Keratinocyte (primary cell): ENCODE measurements around the gene ACSS1. TPM values are rescaled to one million over a fixed set of nuclear protein-coding genes. Genes with fewer than 3 reads are reported as not detected.
A peak's percentile ranks its signal among the peaks of the same experiment; 100 is the strongest.

Experiments used
- DNase-seq: peaks from one replicate; pipeline ENCODE4 v3.0.0-alpha.2; 2011; ENCODE audit warnings: low read depth, missing footprints, low spot score
- FAIRE-seq: peaks from 2 replicates; lab custom pipeline; 2011; peaks lifted over from hg19 to GRCh38; lab: Jason Lieb, UNC
- H2AFZ ChIP-seq: 2 replicates; pipeline ENCODE4 v1.6.0; 2012; ENCODE audit warnings: low read length, control low read depth, inconsistent platforms; ENCODE audit not compliant: control insufficient read depth
- H3K27ac ChIP-seq: 2 replicates; pipeline ENCODE4 v1.5.1; 2011; ENCODE audit warnings: low read length; ENCODE audit not compliant: control insufficient read depth, insufficient read depth
- H3K27me3 ChIP-seq: 3 replicates; pipeline ENCODE4 v1.6.0; 2011; ENCODE audit warnings: low read length; ENCODE audit not compliant: control insufficient read depth, insufficient read depth; ENCODE audit errors: extremely low read depth
- H3K36me3 ChIP-seq, 2 experiments: 2 replicates in 1 of 2; 3 replicates in 1 of 2; pipeline ENCODE4 v1.5.1; 2011; ENCODE audit warnings: low read length in 2 of 2, mild to moderate bottlenecking in 1 of 2; ENCODE audit not compliant: control insufficient read depth in 2 of 2, insufficient read depth in 2 of 2; ENCODE audit errors: extremely low read depth in 1 of 2
- H3K4me1 ChIP-seq: 3 replicates; pipeline ENCODE4 v1.5.1; 2011; ENCODE audit warnings: low read length; ENCODE audit not compliant: control insufficient read depth, insufficient read depth; ENCODE audit errors: extremely low read depth
- H3K4me2 ChIP-seq: 3 replicates; pipeline ENCODE4 v1.6.0; 2011; ENCODE audit warnings: low read depth, low read length; ENCODE audit not compliant: control insufficient read depth, insufficient read depth; ENCODE audit errors: extremely low read depth
- H3K4me3 ChIP-seq, 3 experiments: fragments of 200-600 bp in 1 of 3; sonication (generic) in 1 of 3; 2 replicates in 2 of 3; 3 replicates in 1 of 3; pipeline ENCODE4 v1.5.1; 2011 to 2016; ENCODE audit warnings: low read length in 3 of 3, mild to moderate bottlenecking in 3 of 3, control low read depth in 2 of 3, inconsistent platforms in 1 of 3, low read depth in 1 of 3, mixed read lengths in 1 of 3, mixed run types in 1 of 3, moderate library complexity in 1 of 3; ENCODE audit not compliant: control insufficient read depth in 2 of 3, insufficient read depth in 2 of 3; ENCODE audit errors: extremely low read depth in 1 of 3
- H3K79me2 ChIP-seq: 2 replicates; pipeline ENCODE4 v1.6.0; 2012; ENCODE audit warnings: low read length; ENCODE audit not compliant: control insufficient read depth, insufficient read depth
- H3K9ac ChIP-seq: 3 replicates; pipeline ENCODE4 v1.6.0; 2011; ENCODE audit warnings: low read length; ENCODE audit not compliant: control insufficient read depth, insufficient read depth; ENCODE audit errors: extremely low read depth
- H3K9me1 ChIP-seq: 3 replicates; pipeline ENCODE4 v1.6.0; 2011; ENCODE audit warnings: low read length; ENCODE audit not compliant: control insufficient read depth, insufficient read depth; ENCODE audit errors: extremely low read depth
- H3K9me3 ChIP-seq: 2 replicates; pipeline ENCODE4 v1.5.1; 2012; ENCODE audit warnings: low read depth, low read length; ENCODE audit not compliant: control insufficient read depth
- H4K20me1 ChIP-seq: 3 replicates; pipeline ENCODE4 v1.6.0; 2011; ENCODE audit warnings: low read length; ENCODE audit not compliant: control insufficient read depth, insufficient read depth; ENCODE audit errors: extremely low read depth
- CTCF ChIP-seq, 3 experiments: IDR thresholded peaks in 1 of 3; conservative IDR thresholded peaks in 1 of 3; optimal IDR thresholded peaks in 1 of 3; 2 replicates in 2 of 3; 3 replicates in 1 of 3; pipeline versions ENCODE3 to v1.5.1; 2011; ENCODE audit warnings: low read length in 3 of 3, mild to moderate bottlenecking in 3 of 3, moderate library complexity in 2 of 3, control low read depth in 1 of 3, inconsistent platforms in 1 of 3; ENCODE audit not compliant: insufficient read depth in 2 of 3; ENCODE audit errors: extremely low read depth in 1 of 3
- EZH2 ChIP-seq: IDR thresholded peaks from one replicate; pipeline ENCODE4 v1.6.1; 2012; ENCODE audit warnings: inconsistent platforms, mild to moderate bottlenecking, low read length, moderate library complexity
- dilution Hi-C: fragments of 300-500 bp; cut with MboI; formaldehyde crosslinking; loops from one replicate; pipeline ENCODE4 v1.7.0; 2020; ENCODE audit warnings: low sequenced_read_pairs; ENCODE audit not compliant: extremely low pct_ligation_motif_present
- polyA plus RNA-seq, 5 experiments: library from polyadenylated mRNA; depleted of rRNA in 3 of 5; stranded (reverse) in 3 of 5; stranded (forward) in 1 of 5; unstranded in 1 of 5; fragments of >200 nt; gene quantifications; 1 replicate in 1 of 5; 2 replicates in 3 of 5; 3 replicates in 1 of 5; pipeline versions ENCODE4 v1.2.1 to v1.2.3, GENCODE V29; 2011 to 2012; ENCODE audit warnings: missing spikeins in 2 of 5, low read depth in 1 of 5, low replicate concordance in 1 of 5

ACSS1 gene
- polyA plus RNA-seq, 1 donor (not counting 4 experiments of a cell fraction or from before 2014, with no cell fraction given): 1.5 TPM

- no peaks in the 10 kb centered on the region for H3K79me2 ChIP-seq
- dilution Hi-C loops: no loop called here
- peak overlapping the region; percentile 45 for H3K4me2 ChIP-seq
- peak in 2 of 3 experiments; percentile 66 to 67 for TF ChIP-seq CTCF (optimal IDR thresholded peaks at IDR 0.05 in 1 of 3, IDR thresholded peaks at IDR 0.05 in 1 of 3, conservative IDR thresholded peaks at IDR 0.05 in 1 of 3; ENCODE audit: extremely low read depth in 1 of 3, insufficient read depth in 2 of 3, low read length in 3 of 3)
- TF ChIP-seq EZH2: peak; percentile 59
- no peak for DNase-seq
- no peaks in the 10 kb centered on the region for H4K20me1 ChIP-seq
- H3K36me3 ChIP-seq: no peaks in the 10 kb centered on the region
- no peaks in the 10 kb centered on the region for H3K9me1 ChIP-seq
- peaks cover 75% of the 10 kb centered on the region for H3K27me3 ChIP-seq
- no peaks in the 10 kb centered on the region for H3K9me3 ChIP-seq
- H3K9ac ChIP-seq: no peak overlapping the region
- H3K27ac ChIP-seq: no peak overlapping the region
- no peak overlapping the region for H2AFZ ChIP-seq
- FAIRE-seq: no peak
- no peaks in the 10 kb centered on the region for H3K4me1 ChIP-seq
- H3K4me3 ChIP-seq: peak overlapping the region in 1 of 3 experiments; percentile 29
Observed at GRCh38 chr20:25083773-25084625, 26.1 kb upstream of the ACSS1 start.

GRCh38 chr20:25083141-25083772, 25.3 kb upstream of the ACSS1 start:
- DNase-seq: no peak
- Histone ChIP-seq H3K9me3 (no peaks in the 10 kb centered on the region), H3K4me1 (no peaks in the 10 kb centered on the region), H3K4me3 (peak overlapping the region in 1 of 3 experiments; percentile 29), H3K9ac (no peak overlapping the region), H3K79me2 (no peaks in the 10 kb centered on the region), H3K4me2 (peak overlapping the region; percentile 45), H4K20me1 (no peaks in the 10 kb centered on the region), H3K36me3 (no peaks in the 10 kb centered on the region), H2AFZ (no peak overlapping the region), H3K27ac (no peak overlapping the region), H3K9me1 (no peaks in the 10 kb centered on the region), H3K27me3 (peaks cover 82% of the 10 kb centered on the region)
- dilution Hi-C loops: no loop called here
- no peak for FAIRE-seq
- TF ChIP-seq CTCF (optimal IDR thresholded peaks at IDR 0.05 in 1 of 3, IDR thresholded peaks at IDR 0.05 in 1 of 3, conservative IDR thresholded peaks at IDR 0.05 in 1 of 3; ENCODE audit: extremely low read depth in 1 of 3, insufficient read depth in 2 of 3, low read length in 3 of 3): no peak
- peak; percentile 61 for TF ChIP-seq EZH2
